NCI-H1105 (cell line): Measurements from ENCODE around the gene XIAP.
A peak's percentile ranks its signal among the peaks of the same experiment; 100 is the strongest.

Source experiments
- DNase-seq: peaks from one replicate; lab custom pipeline; 2025; lab: John Stamatoyannopoulos, UW

XIAP gene

DNA sequence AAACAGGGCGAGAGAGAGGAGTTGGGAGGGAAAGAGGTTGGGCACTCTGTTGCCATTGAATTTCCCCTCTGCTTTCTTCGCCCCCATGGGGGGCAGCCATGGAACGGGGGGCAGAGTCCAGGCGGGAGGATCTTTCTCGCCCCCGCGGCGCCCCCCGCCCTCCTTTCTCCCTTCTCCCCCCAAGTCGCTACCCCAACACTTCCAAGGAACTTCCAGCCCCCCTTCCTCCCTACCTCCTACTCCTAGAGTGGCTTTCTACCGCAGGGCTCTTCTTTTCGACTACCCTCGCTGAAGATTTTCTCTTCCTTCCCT lies 101.1 kb downstream of the XIAP start:
- DNase-seq: no peak

DNA sequence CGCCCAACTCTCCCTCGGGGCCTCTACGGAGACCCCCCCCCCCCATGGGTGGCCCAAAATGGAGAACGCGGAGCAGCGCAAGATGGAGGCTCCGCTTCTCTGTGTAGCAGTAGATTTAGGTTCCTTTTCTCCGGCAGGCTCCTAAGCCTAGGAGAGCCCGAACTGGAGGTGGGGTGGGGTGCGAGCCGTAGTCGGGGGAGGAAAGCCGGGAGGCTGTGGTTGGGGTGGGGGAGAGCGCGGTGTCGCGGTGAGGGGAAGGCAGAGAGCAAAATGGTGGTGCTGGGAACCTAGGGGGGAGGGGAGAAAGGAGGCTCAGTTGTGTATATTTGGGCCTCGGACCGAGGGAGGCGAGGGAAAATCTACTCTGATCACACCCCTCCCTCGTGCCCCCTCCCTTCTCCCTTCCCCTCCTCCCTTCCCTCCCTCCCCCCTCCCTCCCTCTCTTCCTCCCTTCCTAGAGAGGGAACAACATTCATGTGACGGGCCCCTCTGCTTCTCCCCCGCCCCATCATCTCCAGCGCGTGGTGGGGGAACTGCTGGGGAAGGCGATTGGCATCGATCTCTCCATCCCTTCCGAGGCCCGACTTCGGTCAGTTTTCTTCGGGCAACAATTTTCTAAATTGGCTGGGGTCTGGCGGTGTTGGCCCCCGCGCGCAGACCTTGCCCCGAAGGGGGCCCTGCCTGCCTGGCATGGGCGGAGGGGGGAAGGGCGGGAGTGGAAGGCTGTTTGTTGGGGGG lies 101.6 kb downstream of the XIAP start, which contains the start of gene STAG2:
TSS of gene STAG2 (plus strand) at position 439 of the 738 bp plus-strand sequence. CDS start 60,922 bp downstream, outside the sequence.
- DNase-seq: peak; percentile 76

DNA sequence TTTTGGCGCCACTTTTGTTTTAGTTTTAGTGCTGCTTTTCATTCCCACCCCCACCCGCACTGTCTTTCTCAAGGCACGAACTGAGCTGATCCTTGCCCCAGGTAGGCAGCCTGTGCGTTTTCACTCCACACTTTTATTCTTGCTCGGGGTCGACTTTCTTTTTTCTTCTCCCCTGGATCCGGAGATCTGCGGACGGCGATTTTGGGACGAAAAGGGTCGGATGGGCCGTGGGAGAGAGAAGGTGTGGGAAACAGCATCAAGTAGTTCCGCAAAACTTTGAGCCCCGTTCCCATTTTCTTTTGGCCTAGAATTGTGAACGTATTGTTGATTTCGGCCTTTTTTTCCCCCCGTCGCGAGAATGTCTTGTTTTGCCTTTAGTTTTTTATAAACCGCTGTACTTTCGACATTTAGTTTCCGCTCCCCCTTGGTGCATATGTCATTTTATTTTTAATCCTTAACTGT lies 102.2 kb downstream of the XIAP start:
- DNase-seq: no peak

DNA sequence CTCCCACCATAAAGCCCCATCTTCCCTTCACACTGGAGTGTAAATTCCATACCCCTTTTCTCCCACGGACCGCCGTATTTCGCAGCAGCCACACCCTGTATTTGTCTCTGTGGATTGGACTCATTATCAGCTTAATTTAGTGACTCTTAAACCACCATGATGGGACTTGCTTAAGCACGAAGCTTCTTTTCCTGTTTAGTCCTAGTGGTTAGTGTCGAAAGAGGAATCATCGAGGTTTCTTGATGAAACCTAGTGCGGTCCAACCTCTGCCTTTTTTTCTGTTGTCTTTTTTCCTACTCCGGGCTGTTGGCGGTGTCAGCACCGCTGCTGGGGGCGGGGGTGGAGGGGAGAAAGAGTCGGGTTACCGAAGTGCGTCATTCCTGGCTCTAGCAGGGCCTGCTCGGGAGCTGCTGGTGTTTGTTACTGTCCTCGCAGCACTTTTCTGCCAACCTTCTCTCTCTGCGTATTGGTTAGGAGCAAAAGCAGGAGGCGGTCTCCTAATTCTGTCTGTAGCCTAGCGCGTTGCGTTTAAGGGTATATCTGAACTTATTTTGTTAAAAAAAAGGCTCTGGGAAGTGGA lies 103.0 kb downstream of the XIAP start:
- DNase-seq: peak; percentile 85
